ENCODE results near the gene LHFPL3.

The LHFPL3 gene

DNA sequence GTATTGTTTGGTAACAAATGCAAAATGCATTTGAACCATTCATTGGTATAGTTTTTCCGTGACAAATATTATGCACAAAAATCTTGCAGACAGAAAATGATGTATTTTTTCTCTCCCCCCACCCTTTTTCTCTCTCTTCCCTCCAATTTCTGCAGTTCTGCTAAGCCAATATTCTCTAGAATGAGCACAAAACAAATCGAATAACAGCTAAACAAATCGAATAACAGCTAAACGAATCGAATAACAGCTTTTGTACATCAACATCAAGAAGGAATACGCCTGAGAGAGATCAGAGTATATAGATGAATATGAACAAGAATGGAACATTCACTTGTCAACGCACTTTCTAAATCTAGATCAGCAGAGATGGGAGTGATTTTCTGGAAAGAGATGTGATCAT is 577.6 kb downstream of the LHFPL3 start:
- no peak for FAIRE-seq
- DNase-seq (ENCODE audit: insufficient read length, low spot score), result no peak

DNA sequence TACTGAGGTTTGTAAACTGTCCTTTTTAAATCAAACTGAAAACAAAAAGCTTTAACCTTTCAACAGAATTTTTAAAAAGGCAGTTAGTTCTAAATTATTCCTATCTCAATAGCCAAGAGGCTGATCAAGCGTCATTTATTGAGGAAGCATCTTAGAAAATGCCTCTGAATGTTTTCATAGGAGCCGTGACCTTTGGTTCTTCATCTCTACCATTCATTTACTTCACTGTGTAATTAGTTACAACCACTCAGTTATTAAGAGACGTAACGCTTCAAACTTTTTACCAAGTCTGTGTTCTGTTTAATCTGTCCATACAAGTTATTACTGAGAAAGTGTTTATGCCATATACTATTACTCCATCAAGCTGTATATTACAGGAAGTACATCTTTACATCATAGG is 578.2 kb downstream of the LHFPL3 start:
- DNase-seq (ENCODE audit: insufficient read length, low spot score), result no peak
- TF ChIP-seq, protein P1, sequence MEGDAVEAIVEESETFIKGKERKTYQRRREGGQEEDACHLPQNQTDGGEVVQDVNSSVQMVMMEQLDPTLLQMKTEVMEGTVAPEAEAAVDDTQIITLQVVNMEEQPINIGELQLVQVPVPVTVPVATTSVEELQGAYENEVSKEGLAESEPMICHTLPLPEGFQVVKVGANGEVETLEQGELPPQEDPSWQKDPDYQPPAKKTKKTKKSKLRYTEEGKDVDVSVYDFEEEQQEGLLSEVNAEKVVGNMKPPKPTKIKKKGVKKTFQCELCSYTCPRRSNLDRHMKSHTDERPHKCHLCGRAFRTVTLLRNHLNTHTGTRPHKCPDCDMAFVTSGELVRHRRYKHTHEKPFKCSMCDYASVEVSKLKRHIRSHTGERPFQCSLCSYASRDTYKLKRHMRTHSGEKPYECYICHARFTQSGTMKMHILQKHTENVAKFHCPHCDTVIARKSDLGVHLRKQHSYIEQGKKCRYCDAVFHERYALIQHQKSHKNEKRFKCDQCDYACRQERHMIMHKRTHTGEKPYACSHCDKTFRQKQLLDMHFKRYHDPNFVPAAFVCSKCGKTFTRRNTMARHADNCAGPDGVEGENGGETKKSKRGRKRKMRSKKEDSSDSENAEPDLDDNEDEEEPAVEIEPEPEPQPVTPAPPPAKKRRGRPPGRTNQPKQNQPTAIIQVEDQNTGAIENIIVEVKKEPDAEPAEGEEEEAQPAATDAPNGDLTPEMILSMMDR (IDR thresholded peaks at IDR 0.05; ENCODE audit: insufficient read depth, missing control alignments), result no peak
- FAIRE-seq, result peak; percentile 44

More for the DNA sequence above, 577.6 kb downstream of the LHFPL3 start:
- TF ChIP-seq, protein P1 (IDR thresholded peaks at IDR 0.05; ENCODE audit: insufficient read depth, missing control alignments), result no peak

DNA sequence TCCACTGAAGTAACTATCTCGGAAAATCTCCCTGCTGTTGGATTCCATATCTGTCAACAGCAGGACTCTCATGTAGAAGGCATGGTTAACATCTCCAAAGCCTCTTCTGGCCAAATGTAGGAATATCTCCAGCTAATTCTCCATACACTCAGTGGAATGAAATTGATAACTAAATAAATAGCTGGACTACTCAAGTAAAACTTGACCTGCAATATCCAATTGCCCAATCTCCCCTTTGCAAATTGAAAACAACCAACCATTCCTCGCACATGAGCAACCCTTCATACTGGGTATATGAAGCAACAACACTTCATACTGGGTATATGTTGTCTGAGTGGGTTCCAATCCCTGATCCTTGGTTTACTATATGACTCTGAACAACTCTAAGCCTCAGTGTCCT is 580.2 kb downstream of the LHFPL3 start:
- FAIRE-seq (no peak), DNase-seq (ENCODE audit: insufficient read length, low spot score) (no peak)
- TF ChIP-seq, protein P1 (IDR thresholded peaks at IDR 0.05; ENCODE audit: insufficient read depth, missing control alignments), result no peak

DNA sequence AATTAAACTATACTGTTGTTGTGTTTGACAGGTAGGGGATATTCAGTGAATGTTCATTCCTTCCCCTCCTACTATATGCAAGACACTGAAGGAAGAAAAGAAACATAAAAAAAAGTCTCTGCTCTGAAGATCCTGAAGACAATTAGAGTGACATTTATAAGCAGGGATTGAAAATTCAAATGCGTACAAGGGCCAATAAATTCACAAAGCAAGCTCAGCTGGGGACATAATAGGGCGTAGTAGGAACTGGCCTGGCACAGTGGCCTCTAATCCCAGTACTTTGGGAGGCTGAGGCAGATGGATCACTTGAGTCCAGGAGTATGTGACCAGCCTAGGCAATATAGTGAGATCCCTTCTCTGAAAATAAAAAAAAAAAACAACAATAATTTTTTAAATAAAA is 580.7 kb downstream of the LHFPL3 start:
- DNase-seq (ENCODE audit: insufficient read length, low spot score) (no peak), FAIRE-seq (no peak)
- TF ChIP-seq, protein P1 (IDR thresholded peaks at IDR 0.05; ENCODE audit: insufficient read depth, missing control alignments), result no peak

DNA sequence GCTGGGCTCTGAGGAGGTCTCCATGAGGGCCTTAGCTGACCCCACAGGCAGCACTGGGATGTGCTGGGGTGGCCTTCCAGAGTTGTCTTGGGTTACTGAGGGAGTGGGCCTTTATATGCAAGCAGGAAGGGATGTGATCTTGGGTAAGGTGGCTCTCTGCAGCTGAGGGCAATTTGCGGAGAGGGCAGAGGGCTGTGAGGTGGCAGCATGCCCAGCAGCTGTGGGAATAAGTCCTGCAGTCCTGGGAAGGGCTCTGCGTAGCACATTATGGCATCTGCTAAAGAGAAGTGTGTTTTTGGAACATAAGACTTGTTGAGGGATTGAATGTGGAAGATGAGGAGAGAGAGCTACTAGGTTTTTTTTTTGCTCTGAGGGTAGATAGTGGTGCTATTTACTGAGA is 586.0 kb downstream of the LHFPL3 start:
- TF ChIP-seq, protein P1 (IDR thresholded peaks at IDR 0.05; ENCODE audit: insufficient read depth, missing control alignments), result no peak
- FAIRE-seq (no peak), DNase-seq (ENCODE audit: insufficient read length, low spot score) (no peak)

DNA sequence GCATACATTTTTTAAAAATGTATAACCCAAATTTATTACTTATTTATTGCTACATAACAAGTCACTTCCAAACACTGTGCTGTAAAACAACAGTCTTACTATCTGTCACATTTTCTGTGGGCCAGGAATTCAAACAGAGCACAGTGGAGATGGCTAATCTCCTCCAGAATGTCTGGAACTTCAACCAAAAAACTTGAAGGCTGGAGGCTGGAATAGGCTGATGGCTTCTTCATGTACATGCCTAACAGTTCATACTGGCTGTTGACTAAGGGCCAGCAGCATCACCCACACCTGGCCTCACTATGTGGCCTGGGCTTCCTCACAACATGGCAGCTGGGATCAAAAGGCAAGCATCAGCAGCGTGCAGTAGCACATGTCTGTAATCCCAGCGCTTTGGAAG is 593.2 kb downstream of the LHFPL3 start:
- TF ChIP-seq, protein P1 (IDR thresholded peaks at IDR 0.05; ENCODE audit: insufficient read depth, missing control alignments), result no peak
- DNase-seq (ENCODE audit: insufficient read length, low spot score) (no peak), FAIRE-seq (no peak)

DNA sequence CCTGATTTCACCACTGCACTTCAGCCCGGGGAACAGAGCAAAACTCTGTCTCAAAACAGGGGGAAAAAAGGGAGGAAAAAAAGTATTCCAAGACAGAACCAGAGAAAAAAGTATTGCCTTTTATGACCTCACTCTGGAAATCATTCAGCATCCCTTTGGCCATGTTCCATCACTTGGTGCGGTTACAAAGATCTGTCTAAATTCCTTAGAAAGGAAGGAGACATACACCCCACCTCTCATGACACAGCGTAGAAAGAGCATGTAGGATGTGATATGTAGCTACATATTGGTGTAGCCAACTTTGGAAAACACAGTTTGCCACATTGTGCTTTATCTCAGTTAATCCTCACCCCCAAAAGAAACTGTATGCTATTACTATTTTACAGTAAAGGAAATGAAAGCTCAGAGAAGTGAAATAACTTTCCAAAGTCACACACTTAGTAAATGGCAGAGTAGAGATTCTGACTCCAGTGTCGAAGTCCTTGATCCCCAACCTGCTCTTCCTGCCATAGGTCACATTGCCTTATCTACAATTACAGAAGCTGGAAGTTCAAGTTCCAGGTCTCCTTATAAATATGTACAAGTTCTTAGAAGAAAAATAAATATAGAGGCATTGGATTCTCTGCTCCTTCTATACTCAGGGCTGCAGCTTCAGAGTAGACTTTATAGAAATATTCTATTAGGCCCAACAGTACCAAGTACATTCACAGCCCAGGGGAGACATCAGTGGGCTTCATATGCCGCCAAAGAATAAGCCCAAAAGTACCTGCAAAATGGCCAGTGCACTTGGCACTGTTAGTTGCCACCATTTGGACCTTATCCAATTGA is 594.0 kb downstream of the LHFPL3 start:
- TF ChIP-seq, protein P1 (IDR thresholded peaks at IDR 0.05; ENCODE audit: insufficient read depth, missing control alignments), result no peak
- DNase-seq (ENCODE audit: insufficient read length, low spot score) (no peak), FAIRE-seq (no peak)
